Activated CD4-positive, CD25-positive, alpha-beta regulatory T cell treated with anti-CD3 and anti-CD28 coated beads, Interleukin-2, amount 50 U/mL, for 16 hours (primary cell): ENCODE results near the gene CALML4.
"Not testable (repeated sequence)": the region's sequence is repeated elsewhere in the genome, so short reads cannot be mapped to it uniquely, and the experiment has no call there.

Experiments
- DNase-seq: peaks from one replicate; pipeline ENCODE4 v3.0.0-alpha.2; 2020; ENCODE audit warnings: low read depth, low spot score

CALML4 gene

DNA sequence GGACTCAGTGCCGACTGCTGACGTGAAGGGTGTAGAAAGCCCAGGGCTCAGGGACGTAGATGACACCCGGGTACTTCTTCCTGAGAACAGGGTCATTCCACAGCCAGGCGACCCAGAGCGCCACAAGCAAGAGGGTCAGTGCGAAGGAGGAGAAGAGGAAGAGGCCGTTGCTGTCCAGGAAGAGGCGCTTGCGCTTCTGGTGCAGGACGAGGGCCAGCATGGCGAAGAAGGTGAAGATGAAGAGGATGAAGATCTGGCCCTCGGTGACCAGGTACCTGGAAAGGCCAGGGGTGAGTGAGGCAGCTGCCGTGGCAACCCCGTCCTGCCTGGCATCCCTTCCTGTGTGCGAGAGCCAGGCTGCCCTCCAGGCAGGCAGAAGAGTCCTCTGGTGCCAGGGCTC, 3.0 kb upstream of the CALML4 start:
- DNase-seq = no peak

DNA sequence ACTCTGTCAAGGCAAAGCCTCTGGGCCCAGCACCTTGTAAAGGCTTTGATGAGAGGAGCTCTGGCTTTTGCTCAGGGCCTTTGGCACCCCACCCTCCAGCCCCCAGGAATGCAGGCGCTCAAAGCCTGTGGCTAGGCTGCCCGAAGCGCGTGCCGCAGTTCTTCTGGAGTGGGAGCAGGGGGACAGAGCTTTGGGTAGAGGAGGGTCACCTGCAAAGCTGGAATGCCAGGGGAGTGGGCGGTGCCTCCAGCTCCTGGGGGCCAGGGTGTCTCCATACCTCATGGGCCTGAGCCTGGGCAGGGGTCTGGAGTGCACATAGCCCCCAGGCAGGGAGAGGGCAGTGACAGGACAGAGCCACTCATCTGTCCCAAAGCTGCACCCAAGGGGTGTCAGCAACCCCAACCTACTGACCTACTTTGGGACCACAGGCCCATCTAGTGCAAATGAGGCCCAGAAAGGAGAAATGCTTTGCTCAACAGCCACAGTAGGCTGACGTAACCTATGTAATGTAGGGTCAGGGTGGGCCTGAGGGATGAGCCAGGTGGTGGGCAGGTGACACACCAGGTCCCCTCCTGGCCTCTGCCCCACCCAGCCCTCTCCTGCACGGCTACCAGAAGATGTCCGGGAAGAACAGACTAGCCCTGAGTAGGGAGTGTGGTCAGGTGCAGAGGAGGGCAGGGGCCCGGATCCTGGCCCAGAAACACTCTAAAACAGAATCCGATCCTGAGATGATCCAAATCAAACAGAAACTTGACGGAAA, 2.2 kb upstream of the CALML4 start:
- no peak for DNase-seq

DNA sequence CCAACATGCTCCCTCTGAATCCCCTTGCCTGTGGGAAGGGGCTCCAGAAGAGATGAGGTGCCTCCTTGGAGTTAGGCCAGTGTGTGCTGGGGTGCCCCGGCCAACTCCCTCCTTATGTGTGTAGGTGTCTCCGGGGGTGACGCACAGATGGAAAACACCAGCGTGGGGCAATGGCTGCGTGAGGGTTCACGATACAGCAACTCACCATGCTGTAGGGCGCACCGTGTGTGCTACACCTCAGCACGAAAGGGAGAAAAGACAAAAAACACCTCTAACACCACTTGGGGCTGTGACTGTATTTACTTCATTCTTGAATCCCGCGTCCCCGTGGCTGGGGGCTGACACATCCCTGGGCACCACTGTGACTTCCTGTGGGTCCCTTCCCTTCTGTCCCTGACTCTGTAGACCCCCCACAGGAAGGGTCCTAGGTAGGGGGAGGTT, 1.6 kb upstream of the CALML4 start:
- DNase-seq = no peak

DNA sequence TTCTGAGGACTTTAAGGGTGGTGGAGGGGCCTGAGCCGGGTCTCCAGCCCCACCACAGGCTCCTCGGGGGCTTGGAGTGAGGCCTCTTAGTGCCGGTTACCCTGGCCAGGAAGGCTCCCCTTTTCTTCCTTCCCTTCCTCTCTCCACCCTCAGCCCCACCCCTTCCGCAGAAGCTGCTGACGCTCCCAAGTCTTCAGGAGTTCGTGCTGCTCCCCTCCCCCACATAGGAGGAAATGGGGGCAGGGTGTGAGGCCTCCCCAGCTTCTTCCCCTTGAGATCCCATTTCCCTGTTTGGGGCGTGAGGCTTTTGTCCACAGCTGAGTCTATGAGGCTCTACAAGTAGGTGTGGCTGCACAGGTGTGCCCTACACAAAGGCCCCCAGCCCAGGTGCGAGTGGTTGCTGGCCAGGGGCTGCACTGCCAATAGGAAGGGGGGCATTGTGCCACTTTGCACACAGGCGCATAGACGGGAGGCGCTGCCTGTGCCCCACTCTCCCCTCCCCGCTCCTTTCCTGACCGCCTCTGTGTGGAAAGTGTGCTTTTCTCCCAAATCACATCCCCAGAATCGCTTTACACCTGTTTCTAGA, 915 bp upstream of the CALML4 start:
- DNase-seq = no peak

DNA sequence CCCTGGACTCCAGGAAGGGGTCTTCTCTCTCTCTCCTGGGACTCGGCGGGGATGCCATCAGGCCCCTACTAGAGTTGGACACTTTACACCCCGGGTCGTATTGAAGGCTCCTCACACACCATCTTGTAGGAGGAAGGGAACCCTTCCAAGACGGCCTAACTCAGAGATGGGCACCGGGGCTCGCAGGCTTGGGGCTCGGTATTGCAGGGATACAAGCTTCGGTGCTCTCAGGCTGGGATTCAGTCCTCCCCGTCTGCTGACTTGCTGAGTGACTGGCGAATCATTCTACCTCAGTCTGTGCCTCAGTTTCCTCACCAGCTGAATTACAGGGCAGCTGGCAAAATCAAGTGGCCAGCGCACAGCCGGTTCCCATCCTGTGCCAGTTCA, 419 bp upstream of the CALML4 start:
- DNase-seq = no peak

DNA sequence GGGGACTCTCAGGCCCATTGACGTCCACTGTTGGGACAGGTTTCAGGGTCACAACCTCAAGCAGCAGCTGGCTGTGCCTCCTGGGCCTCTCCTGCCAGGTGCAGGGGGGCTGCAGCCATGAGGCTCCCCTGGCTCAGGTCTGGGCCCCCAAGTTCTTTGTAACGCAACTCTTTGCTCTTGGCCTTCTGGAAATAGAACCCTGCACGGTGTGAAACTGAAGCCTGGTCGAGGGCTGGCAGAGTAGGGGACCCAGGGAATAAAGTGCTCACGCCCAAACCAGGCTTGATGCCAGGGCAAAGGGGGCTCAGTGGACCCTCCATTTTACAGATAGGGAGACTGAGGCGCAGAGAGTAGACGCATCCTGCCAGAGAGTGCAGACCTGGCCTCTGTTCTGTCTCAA, 771 bp downstream of the CALML4 start:
- DNase-seq = no peak

DNA sequence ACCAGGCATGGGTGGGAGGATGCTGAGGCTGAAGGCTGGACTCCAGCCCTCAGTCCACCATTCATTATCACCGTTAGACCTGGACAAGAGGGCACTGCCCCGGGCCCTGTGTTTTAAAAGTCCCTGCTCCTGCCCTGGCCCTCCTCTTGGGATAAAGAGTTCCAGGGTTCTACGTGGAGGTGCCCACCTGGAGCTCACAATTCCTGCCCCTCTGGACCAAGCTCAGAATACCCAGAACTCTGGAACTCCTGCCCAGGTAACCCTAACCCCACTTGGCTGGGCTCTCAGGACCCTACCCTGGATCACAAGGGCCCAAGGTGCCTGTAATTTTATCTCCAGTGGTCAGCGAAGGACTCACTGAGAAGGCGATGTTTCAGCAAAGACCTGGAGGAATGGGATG, 1.2 kb downstream of the CALML4 start:
- DNase-seq = no peak

DNA sequence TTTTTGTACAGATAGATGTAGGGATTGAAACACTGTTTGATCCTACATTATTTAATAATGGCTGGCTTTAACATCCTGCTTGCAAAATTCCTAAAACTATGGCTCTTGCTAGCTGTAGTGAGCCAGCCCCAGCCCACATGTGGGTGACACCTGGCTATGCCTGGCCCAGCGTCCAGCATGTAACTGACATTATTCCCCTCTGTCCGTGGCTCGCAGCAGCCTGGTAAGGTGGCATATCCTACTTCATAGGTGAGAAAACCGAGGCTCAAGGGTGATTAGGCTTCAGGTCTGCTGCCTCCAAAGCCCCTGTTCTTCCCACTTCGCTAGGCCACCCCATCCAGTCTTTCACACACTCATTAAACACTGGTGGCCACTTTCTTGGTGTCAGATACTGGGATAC, 1.6 kb downstream of the CALML4 start:
- no peak for DNase-seq

DNA sequence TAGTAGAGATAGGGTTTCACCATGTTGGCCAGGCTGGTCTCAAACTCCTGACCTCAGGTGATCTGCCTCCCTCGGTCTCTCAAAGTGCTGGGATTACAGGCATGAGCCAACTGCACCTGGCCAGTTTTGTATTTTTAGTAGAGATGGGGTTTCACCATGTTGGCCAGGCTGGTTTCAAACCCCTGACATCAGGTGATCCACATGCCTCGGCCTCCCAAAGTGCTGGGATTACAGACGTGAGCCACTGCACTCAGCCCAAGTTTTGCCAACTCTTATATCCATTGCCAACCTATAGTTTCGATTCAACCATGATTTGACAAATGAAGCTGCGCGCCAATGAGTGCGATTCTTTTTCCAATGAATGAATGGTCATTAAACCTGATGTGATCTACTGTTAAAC, 2.1 kb downstream of the CALML4 start:
- DNase-seq = not testable (repeated sequence)

DNA sequence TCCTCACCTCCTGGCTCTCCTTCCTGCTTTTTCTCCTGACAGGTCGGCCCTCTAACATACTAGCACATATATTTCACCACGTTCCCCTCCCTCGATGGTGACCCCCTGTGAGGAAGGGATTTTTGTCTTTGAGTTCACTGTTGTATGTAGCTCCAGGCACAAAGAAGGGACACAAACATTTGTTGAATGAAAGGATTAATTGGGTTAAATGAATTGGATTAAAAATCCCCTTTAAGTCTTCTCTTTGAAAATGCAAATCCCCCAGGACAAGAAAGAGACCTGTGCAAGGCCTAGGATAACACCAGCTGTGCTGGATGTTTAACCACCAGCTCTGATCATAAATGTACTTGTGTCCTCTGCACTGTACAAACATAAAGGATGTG, 3.3 kb downstream of the CALML4 start:
- no peak for DNase-seq

DNA sequence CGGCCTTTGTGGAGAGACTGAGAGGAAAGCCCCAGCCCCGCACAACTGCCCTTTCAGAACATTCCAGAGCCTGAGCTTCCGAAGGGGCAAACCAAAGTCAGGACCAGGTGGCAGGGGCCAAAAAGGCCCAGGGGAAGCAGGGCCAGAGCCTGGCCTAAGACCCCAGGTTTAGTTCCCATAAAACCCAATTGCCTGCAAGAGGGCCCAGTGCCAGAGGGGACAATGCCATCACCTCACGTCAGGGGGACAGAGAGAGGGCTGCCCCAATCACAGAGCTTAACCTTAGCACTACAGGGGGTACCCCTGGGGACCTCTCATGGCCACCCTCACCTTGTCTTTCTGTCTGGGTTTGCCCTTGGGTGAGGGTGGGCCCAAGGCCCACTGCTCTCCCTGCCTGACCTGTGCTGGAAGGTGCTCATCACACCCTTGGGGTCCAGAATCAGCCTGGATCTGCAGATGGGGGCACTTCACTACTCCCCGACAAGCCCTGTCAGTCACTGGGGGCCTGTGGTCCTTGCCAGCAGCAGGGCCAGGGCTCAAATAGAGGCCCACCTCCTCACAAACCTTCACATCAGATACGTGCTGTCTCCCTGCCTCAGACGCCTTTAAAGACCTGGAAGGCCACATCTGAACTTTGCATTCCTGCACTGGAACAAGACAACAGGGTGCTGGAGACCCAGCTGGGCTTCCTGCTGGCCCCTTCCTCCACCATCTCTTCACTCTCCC, 3.8 kb downstream of the CALML4 start:
- DNase-seq = no peak

DNA sequence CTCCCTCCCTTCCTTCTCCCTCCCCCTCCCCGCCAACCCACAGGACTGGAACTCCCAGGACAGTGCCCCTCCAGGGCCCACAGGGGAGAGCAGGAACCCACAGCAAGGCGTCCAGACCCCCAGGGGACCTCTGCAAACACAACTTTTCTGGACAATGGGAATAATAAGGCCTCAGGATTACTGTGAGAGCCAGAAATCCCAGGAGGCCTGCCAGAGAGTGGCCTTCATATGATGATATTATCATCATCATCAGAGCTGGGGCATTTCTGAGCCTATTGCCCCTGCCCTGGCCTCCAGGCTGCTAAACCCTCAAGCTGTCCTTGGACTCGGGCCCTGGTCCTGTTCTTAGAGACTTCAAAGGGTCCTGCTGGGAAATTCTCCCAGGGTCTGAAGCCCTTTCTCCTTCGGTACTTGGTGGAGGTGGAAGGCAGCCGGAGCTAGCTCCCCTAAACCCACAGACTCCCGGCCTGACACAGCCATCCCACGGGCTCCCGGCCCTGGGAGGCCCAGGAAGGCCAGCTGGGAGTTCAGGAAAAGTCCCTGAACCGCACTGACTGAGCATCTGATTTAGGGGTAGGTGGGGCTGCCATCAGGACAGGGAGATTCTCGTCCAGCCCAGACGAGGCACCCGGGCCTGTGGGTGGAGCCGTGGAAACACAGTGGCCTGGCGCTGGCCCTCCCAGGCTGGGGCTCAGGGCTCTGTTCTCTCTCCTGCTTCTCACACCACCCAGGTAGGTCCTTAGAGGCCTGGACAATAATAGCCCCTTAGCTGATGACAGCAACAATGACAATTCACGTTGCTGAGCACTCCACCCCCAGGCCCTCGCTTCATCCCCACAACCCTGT, 4.9 kb downstream of the CALML4 start:
- DNase-seq = no peak

DNA sequence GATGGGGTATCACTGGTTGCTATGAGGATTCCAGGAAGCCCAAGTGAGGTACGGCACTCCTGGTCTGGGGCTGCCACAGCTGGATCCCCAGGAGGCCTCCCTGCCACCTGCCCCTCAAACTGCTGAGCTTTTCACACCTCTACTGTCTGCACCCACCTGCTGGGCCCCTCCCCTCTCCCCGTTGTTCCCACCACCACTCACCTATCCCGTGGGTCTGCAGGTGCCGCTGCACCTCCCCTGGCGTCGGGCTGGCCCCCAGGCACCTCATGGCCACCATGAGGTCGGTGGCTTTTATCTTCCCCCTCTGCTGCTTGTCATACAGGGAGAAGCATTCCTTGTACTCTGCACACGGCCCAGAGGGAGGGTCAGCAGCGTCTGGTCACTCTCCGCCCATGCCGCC, 5.8 kb downstream of the CALML4 start:
- no peak for DNase-seq

DNA sequence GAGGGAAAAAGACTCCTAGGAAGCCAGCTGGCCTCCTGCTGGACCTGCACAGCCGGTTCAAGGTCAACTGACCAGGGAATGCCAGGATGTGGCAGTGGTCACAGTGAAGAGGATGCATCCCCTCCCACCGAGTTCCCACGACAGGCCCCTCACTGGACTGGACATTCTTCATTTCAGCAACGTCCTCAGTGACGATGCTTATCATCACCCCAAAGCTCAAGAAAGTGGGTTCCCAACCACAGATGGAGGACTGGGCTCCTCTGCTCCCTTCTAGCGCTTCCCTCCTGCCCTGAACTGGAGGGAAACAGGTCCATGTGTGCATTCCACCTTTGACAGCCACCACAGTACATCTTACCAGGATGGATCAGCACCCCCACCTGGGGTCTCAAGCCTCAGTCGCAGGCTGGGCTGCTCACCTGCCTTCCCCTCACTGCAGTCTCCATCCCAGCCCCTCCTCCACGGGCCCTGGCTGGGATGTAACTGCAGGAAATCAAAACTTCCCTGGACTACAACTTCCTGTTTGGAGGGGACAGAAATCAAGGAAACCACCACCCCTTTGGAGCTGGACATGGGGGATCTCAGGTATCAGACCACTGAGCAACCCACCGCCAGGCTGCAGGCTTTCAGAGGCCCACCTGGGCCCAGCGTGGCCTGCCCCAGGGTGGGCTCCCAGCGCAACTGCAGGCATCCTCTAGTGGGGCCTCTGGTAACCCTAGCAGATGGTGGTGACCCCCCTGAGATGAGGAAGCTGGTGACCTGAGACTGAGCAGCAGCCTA, 7.3 kb downstream of the CALML4 start:
- DNase-seq = no peak

DNA sequence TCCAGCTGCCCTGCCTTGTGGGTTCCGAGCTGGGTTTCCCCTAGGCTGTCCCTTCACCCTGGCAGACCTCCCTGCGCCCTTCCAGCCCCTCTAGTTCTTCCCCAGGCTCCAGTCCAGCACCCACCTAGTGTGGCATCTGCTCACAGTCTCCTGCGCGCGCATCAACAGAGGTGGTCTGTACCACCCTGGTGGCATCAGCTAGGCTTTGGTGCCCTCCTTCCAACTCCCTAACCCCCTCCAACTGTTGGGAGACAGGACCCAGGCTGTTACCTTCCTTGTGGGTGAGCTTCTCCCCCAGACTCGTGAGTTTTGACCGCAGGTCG, 8.0 kb downstream of the CALML4 start:
- DNase-seq = no peak

DNA sequence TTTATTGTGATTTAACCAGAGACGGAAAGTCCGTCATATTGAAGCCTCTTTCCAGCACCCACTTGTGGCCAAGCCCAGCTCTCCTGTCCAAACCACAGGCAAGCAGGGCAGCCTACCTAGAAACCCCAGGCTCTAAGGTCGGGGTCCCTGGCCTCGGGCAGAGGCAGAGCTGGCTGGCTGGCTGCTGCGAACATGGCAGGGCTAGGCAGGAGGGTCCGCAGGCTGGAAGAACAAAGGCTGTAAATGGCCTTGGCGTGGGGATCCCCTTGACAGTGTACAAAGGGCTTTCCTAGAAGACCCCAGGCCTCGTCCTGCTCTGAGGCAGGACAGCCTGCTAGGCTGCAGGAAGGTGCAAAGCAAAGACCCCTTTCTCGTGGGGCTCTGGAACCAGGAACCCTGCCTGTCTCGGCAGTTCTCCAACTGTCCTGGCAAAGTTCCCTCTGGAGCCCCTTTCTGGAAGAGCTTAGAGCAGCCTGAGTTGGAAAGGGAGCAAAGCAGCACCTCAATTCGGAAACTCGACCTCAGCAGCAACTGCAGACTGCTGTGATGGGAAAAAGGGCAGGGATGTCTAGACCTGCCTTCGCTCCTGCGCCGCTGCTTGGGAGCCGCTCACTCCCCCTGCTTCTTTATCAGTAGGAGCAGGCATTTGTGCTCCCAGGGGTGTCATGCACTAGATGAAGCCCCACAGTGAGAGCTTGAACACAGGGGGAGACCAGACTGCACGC, 8.5 kb downstream of the CALML4 start:
- DNase-seq = no peak

DNA sequence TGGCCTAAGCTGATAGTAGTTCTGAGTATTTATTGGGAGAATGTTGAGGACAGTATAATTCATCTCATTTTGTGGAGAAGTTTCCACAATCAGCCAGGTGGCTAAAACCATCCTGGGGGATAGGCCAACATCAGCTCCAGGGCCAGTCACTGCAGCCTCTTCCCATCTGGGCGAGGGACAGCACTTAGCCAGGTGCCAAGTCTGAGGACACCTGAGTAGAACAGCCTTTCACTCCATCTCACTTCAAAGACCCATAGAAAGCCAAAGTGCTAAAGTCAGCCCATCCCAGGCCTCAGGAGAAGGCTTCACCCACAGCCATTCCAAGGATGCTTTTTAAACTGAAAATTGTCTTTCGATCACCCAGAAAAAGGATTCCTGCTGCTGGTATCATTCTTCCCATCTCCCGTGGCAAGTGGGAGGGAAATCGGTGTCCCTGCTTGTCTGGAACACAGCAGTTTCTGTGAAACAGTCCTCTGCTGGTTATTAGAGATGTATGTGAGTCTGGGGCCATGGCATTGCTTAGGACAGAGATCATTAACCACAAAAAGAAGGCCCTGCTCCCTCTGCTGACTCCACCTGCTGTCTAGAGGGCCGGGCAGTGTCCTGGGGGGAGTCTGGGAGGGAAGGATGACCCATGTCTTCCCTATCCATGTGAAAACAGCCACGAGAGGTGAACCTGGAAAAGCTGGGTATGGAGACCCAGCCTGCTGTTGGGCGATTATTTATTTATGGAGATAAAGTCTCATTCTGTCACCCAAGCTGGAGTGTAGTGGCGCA, 9.6 kb downstream of the CALML4 start:
- DNase-seq = no peak

DNA sequence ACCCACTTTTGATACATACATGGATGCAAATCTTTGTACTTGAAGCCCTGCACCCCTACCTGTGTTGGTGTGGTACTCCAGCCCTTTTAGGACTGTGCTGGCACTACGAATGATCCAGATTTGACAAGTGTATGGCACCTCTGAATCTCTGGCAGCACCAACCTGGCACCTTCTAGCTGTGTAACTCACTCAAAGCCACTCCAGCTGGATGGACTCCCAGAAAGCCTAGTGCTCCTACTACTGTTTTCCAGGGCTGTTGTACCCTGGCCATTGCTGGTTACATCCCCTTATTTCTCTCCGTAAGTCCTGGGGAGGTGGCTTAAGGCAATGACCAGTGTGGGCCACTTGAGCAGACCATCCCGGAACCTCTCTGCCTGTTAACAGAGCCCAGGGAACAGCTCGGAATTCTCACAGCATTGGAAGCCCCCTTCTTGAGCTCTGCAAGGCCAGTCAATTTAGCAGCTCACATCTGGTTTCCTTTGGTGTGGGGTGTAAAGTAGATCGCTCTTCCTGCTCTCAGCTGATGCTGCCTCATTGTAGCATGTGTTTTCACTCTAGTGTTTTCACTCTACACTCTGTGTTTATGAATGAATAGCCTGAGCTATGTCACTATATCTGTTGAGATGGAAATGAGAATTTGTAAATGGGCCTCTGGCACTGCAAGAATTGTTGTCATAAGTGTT, 12.2 kb downstream of the CALML4 start:
- DNase-seq = no peak

DNA sequence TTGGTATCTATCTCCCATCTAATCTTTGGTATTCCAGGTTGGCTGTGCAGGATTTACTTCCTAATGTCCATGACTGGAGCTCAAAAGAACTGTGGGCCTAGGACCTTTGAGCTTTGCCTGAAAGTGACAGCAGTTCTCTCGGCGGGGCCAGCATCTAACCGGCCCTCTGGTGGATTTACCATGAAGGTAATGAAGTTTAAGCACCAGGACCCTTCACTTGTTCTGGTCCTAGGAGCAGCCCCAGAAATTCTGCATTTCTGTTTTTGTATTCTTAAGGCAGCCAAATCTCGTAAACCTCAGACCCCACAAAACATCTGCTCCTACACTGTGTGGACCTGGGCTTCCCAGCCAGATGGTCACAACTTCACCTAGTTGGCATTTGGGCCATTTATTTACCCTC, 13.0 kb downstream of the CALML4 start:
- no peak for DNase-seq
